RPMI7951 (cell line): Measurements from ENCODE around the gene RHBDL2. TPM values are rescaled to one million over a fixed set of nuclear protein-coding genes. Genes with fewer than 3 reads are reported as not detected.
"Not testable (repeated sequence)": the region's sequence is repeated elsewhere in the genome, so short reads cannot be mapped to it uniquely, and the experiment has no call there.

ENCODE experiments used
- DNase-seq: peaks from one replicate; pipeline ENCODE4 v3.0.0-alpha.2; 2012; ENCODE audit warnings: low read depth
- total RNA-seq: library from RNA; depleted of rRNA; stranded (reverse); fragments of >200 nt; shearing (Covaris generic); gene quantifications from 2 replicates; pipeline ENCODE4 v1.2.3, GENCODE V29; 2014

RHBDL2 gene
- total RNA-seq, 1 experiment from 2014 or later, result not detected

GRCh38 chr1:38875811-38876210 lies 65.8 kb downstream of the RHBDL2 start:
- no peak for DNase-seq

GRCh38 chr1:38873027-38873969 lies 68.3 kb downstream of the RHBDL2 start, which contains the start of gene MYCBP:
MYCBP (minus strand) TSS chr1:38873348; CDS start chr1:38873305, 43 bp downstream.
- peak; percentile 94 for DNase-seq

- DNase-seq, result peak; percentile 23
Measured at GRCh38 chr1:38872401-38873026, 69.1 kb downstream of the RHBDL2 start.

- DNase-seq, result no peak
Measured at GRCh38 chr1:38870996-38871395, 70.6 kb downstream of the RHBDL2 start.

- DNase-seq, result no peak
Measured at GRCh38 chr1:38867208-38867607, 74.4 kb downstream of the RHBDL2 start.

GRCh38 chr1:38865112-38865715 lies 76.4 kb downstream of the RHBDL2 start:
- DNase-seq, result no peak

- peak; percentile 29 for DNase-seq
Measured at GRCh38 chr1:38860454-38860795, 81.2 kb downstream of the RHBDL2 start.

GRCh38 chr1:38859561-38860453 lies 81.8 kb downstream of the RHBDL2 start, which contains the start of gene RRAGC:
RRAGC (minus strand) TSS chr1:38859772; CDS start chr1:38859646, 126 bp downstream.
- DNase-seq, result peak; percentile 98

- peak; percentile 57 for DNase-seq
Measured at GRCh38 chr1:38858833-38859560, 82.6 kb downstream of the RHBDL2 start.

- DNase-seq, result no peak
Measured at GRCh38 chr1:38852780-38853179, 88.8 kb downstream of the RHBDL2 start.

- no peak for DNase-seq
Measured at GRCh38 chr1:38848071-38848470, 93.6 kb downstream of the RHBDL2 start.

- no peak for DNase-seq
Measured at GRCh38 chr1:38846210-38846609, 95.4 kb downstream of the RHBDL2 start.

- not testable (repeated sequence) for DNase-seq
Measured at GRCh38 chr1:38845088-38845487, 96.5 kb downstream of the RHBDL2 start.

- DNase-seq, result no peak
Measured at GRCh38 chr1:38840281-38840680, 101.3 kb downstream of the RHBDL2 start.

GRCh38 chr1:38839363-38839762 lies 102.3 kb downstream of the RHBDL2 start:
- DNase-seq, result no peak

GRCh38 chr1:38836316-38836715 lies 105.3 kb downstream of the RHBDL2 start:
- not testable (repeated sequence) for DNase-seq
